ENCODE measurements around the gene ST7L. TPM values are rescaled to one million over a fixed set of nuclear protein-coding genes. Genes with fewer than 3 reads are reported as not detected.
"Not testable (repeated sequence)": the region's sequence is repeated elsewhere in the genome, so short reads cannot be mapped to it uniquely, and the experiment has no call there.

Gene ST7L
- total RNA-seq, 4 donors from 2014 or later = 18.2 to 34.1 (median 19.9) TPM

DNA sequence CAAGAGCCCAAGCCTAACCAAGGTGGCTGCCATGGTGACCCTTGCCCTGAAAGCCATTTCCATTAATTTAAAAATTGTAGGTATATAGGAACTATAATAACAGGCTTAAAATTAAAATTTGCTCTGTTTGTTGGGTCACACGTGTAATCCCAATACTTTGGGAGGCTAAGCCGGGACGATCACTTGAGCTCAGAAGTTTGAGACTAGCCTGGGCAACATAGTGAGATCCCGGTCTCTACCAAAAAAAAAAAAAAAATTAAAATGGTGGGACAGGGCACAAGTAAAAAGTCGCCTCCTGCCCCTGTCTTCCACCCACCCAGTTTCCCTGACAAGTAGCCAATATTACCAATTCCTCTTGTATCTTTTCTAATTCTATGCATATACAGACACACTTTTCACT, 7.3 kb upstream of the ST7L start:
- H3K4me3 ChIP-seq = no peak overlapping the region
- H3K4me1 ChIP-seq = peaks cover 2 to 99% (median 14%) of the 10 kb centered on the region in 3 donors
- TF ChIP-seq POLR2AphosphoS5 (IDR thresholded peaks at IDR 0.05) = no peak
- TF ChIP-seq, protein P1, sequence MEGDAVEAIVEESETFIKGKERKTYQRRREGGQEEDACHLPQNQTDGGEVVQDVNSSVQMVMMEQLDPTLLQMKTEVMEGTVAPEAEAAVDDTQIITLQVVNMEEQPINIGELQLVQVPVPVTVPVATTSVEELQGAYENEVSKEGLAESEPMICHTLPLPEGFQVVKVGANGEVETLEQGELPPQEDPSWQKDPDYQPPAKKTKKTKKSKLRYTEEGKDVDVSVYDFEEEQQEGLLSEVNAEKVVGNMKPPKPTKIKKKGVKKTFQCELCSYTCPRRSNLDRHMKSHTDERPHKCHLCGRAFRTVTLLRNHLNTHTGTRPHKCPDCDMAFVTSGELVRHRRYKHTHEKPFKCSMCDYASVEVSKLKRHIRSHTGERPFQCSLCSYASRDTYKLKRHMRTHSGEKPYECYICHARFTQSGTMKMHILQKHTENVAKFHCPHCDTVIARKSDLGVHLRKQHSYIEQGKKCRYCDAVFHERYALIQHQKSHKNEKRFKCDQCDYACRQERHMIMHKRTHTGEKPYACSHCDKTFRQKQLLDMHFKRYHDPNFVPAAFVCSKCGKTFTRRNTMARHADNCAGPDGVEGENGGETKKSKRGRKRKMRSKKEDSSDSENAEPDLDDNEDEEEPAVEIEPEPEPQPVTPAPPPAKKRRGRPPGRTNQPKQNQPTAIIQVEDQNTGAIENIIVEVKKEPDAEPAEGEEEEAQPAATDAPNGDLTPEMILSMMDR (IDR thresholded peaks at IDR 0.05) = no peak
- TF ChIP-seq POLR2A (IDR thresholded peaks at IDR 0.05) = no peak
- no peak for TF ChIP-seq EP300 (IDR thresholded peaks at IDR 0.05)
- H3K27ac ChIP-seq = no peak overlapping the region
- H3K36me3 ChIP-seq = peaks cover 0 to 9% of the 10 kb centered on the region in 2 donors
- WGBS, 2 donors (ENCODE audit: low coverage in 1 of 2) = 87 to 94% methylated on average over 5 of the region's 5 CpGs
- ATAC-seq = no peak
- no peaks in the 10 kb centered on the region for H3K27me3 ChIP-seq
- H3K9me3 ChIP-seq = no peaks in the 10 kb centered on the region

- no peak overlapping the region for H3K27ac ChIP-seq
- ATAC-seq = no peak
- H3K27me3 ChIP-seq = no peaks in the 10 kb centered on the region
- 100% methylated on average over 1 of the region's 2 CpGs; no CpG with 5 or more reads in 1 of the 2 donors for WGBS, 2 donors (ENCODE audit: low coverage in 1 of 2)
- peaks cover 0 to 9% of the 10 kb centered on the region in 2 donors for H3K36me3 ChIP-seq
- H3K9me3 ChIP-seq = no peaks in the 10 kb centered on the region
- peaks cover 2 to 99% (median 15%) of the 10 kb centered on the region in 3 donors for H3K4me1 ChIP-seq
- H3K4me3 ChIP-seq = no peak overlapping the region
- TF ChIP-seq POLR2AphosphoS5 (IDR thresholded peaks at IDR 0.05) = no peak
- TF ChIP-seq POLR2A (IDR thresholded peaks at IDR 0.05) = no peak
- TF ChIP-seq EP300 (IDR thresholded peaks at IDR 0.05) = no peak
- TF ChIP-seq, protein P1 (IDR thresholded peaks at IDR 0.05) = no peak
Measured at GRCh38 chr1:112625696-112626095, 6.8 kb upstream of the ST7L start.

DNA sequence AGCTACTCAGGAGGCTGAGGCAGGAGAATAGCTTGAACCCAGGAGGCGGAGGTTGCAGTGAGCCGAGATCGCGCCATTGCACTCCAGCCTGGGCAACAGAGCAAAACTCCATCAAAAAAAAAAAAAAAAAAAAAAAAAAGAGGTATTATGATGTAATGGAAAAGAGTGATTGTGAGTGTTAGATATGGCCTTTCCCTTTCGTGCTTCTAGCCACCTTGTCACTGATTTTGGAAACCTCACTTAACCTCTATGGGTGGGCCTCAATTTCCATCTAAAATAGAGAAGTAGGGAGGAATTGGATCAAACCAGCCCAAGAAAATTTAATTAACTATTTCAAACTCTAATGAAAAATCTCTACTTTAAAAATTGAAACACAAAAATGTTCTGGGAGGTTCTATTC, 5.6 kb upstream of the ST7L start:
- WGBS, 2 donors (ENCODE audit: low coverage in 1 of 2) = 60 to 79% methylated on average over 1 to 5 of the region's 5 CpGs
- H3K4me3 ChIP-seq, H3K27ac ChIP-seq, ATAC-seq, H3K9me3 ChIP-seq, H3K27me3 ChIP-seq, H3K36me3 ChIP-seq: not testable (repeated sequence)
- peaks cover 2 to 90% (median 15%) of the 10 kb centered on the region in 3 donors for H3K4me1 ChIP-seq

GRCh38 chr1:112620377-112620695, 1.4 kb upstream of the ST7L start:
- peaks cover 5 to 69% (median 16%) of the 10 kb centered on the region in 3 donors for H3K4me1 ChIP-seq
- H3K27me3 ChIP-seq = no peaks in the 10 kb centered on the region
- no peak for TF ChIP-seq EP300 (IDR thresholded peaks at IDR 0.05)
- no peak for TF ChIP-seq POLR2AphosphoS5 (IDR thresholded peaks at IDR 0.05)
- TF ChIP-seq, protein P1 (IDR thresholded peaks at IDR 0.05) = no peak
- TF ChIP-seq POLR2A (IDR thresholded peaks at IDR 0.05) = no peak
- no peaks in the 10 kb centered on the region for H3K9me3 ChIP-seq
- no peak for ATAC-seq
- peak overlapping the region; percentile 73 to 93 for H3K4me3 ChIP-seq
- H3K27ac ChIP-seq = peak overlapping the region; percentile 93 to 98 (median 97)
- peaks cover 0 to 12% of the 10 kb centered on the region in 2 donors for H3K36me3 ChIP-seq
- 0 to 1% methylated on average over 6 of the region's 6 CpGs for WGBS, 2 donors (ENCODE audit: low coverage in 1 of 2)

GRCh38 chr1:112619518-112620376, 806 bp upstream of the ST7L start, which contains the start of gene CAPZA1:
CAPZA1 (plus strand) TSS chr1:112619832; CDS start chr1:112619845, 13 bp downstream.
- peaks cover 5 to 63% (median 12%) of the 10 kb centered on the region in 3 donors for H3K4me1 ChIP-seq
- 0 to 1% methylated on average over 20 to 22 of the region's 50 CpGs for WGBS, 2 donors (ENCODE audit: low coverage in 1 of 2)
- H3K27ac ChIP-seq = peak within 1 kb of the TSS; percentile 93 to 98 (median 97)
- H3K4me3 ChIP-seq = peak within 1 kb of the TSS; percentile 73 to 93
- H3K27me3 ChIP-seq = no peaks in the 10 kb centered on the region
- peak; percentile 99 for ATAC-seq
- H3K36me3 ChIP-seq = peaks cover 0 to 18% of the 10 kb centered on the region in 2 donors
- peak; percentile 93 for TF ChIP-seq POLR2AphosphoS5 (IDR thresholded peaks at IDR 0.05)
- no peak for TF ChIP-seq EP300 (IDR thresholded peaks at IDR 0.05)
- TF ChIP-seq POLR2A (IDR thresholded peaks at IDR 0.05) = peak; percentile 82 to 89
- TF ChIP-seq, protein P1 (IDR thresholded peaks at IDR 0.05) = peak in 1 of 4 experiments; percentile 12
- no peaks in the 10 kb centered on the region for H3K9me3 ChIP-seq
